GM12873 (cell line): ENCODE results near the gene ELL2.

Source experiments
- CTCF ChIP-seq: IDR thresholded peaks from 2 replicates; pipeline ENCODE4 v1.5.1; 2012; ENCODE audit warnings: low read depth, mild to moderate bottlenecking, moderate library complexity, low read length, control low read depth; ENCODE audit not compliant: insufficient read depth; ENCODE audit errors: missing control alignments

The ELL2 gene

GRCh38 chr5:95921501-95921900, 40.1 kb downstream of the ELL2 start:
- TF ChIP-seq CTCF: no peak

GRCh38 chr5:95920822-95921221, 40.8 kb downstream of the ELL2 start:
- no peak for TF ChIP-seq CTCF

GRCh38 chr5:95919658-95920057, 42.0 kb downstream of the ELL2 start:
- TF ChIP-seq CTCF: no peak

- no peak for TF ChIP-seq CTCF
Observed at GRCh38 chr5:95918421-95919006, 43.1 kb downstream of the ELL2 start.

- TF ChIP-seq CTCF: no peak
Observed at GRCh38 chr5:95917207-95917606, 44.4 kb downstream of the ELL2 start.

- no peak for TF ChIP-seq CTCF
Observed at GRCh38 chr5:95916687-95917085, 45.0 kb downstream of the ELL2 start.

GRCh38 chr5:95915999-95916686, 45.5 kb downstream of the ELL2 start:
- no peak for TF ChIP-seq CTCF

GRCh38 chr5:95913663-95914062, 48.0 kb downstream of the ELL2 start:
- no peak for TF ChIP-seq CTCF
